ENCODE data around the gene ANKFY1.

The ANKFY1 gene

DNA sequence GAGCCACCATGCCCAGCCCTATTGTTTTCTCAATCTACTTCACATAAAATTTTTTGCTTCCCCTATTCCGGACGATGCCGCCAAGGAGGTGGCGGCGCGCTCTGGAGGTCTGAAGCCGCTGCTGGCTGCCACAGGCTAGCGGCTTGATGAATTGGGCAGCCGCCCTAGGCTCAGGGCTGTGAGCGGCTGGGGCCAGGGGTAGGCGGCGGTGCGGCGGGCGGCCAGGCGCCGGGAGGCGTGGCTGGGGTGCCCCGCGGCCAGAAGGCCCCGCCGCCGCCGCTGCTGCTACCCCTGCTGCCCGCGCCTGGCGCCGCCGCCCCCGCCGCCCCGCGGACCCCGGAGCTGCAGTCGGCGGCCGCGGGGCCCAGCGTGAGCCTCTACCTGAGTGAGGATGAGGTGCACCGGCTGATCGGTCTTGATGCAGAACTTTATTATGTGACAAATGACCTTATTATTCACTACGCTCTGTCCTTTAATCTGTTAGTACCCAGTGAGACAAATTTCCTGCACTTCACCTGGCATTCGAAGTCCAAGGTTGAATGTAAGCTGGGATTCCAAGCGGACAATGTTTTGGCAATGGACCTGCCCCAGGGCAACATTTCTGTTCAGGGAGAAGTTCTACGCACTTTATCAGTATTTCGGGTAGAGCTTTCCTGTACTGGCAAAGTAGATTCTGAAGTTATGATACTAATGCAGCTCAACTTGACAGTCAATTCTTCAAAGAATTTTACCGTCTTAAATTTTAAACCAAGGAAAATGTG lies 41.7 kb downstream of the ANKFY1 start:
- Histone ChIP-seq H3K79me2 (ENCODE audit: low read length) (no peaks in the 10 kb centered on the region), H3K27ac (ENCODE audit: low read length) (no peak overlapping the region), H3K9ac (ENCODE audit: low read length) (no peak overlapping the region), H4K20me1 (ENCODE audit: insufficient read depth, low read length) (no peaks in the 10 kb centered on the region), H3K4me1 (ENCODE audit: low read length) (no peaks in the 10 kb centered on the region), H3K9me3 (ENCODE audit: insufficient read depth, low read length) (no peaks in the 10 kb centered on the region), H2AFZ (ENCODE audit: low read depth, low read length) (no peak overlapping the region), H3K27me3 (ENCODE audit: low read depth, low read length) (no peaks in the 10 kb centered on the region), H3K36me3 (replicated peaks; ENCODE audit: low read depth, low read length) (no peaks in the 10 kb centered on the region), H3K4me2 (ENCODE audit: low read length) (no peak overlapping the region), H3K4me3 (ENCODE audit: low read length) (no peak overlapping the region)
- TF ChIP-seq CTCF (IDR thresholded peaks at IDR 0.05; ENCODE audit: low read depth, low read length) (no peak), EZH2phosphoT487 (IDR thresholded peaks at IDR 0.05; ENCODE audit: low read depth) (no peak)

DNA sequence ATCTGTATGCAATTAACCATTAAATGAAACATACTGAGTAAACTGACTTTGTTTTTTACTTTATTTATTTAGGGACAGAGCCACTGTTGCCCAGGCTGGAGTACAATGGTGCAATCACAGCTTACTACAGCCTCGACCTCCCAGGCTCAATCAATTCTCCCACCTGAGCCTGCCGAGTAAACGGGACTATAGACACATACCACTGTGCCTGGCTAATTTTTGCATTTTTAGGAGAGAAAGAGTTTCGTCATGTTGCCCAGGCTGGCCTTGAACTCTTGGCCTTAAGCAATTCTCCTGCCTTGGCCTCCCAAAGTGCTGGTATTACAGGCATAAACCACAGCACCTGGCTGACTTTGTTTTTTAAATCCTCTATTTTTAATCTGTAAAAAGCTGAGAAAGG lies 42.6 kb downstream of the ANKFY1 start:
- H3K9me3 ChIP-seq (ENCODE audit: insufficient read depth, low read length), result no peaks in the 10 kb centered on the region
- H3K79me2 ChIP-seq (ENCODE audit: low read length), result no peaks in the 10 kb centered on the region
- no peaks in the 10 kb centered on the region for H4K20me1 ChIP-seq (ENCODE audit: insufficient read depth, low read length)
- H3K27me3 ChIP-seq (ENCODE audit: low read depth, low read length), result no peaks in the 10 kb centered on the region
- TF ChIP-seq CTCF (IDR thresholded peaks at IDR 0.05; ENCODE audit: low read depth, low read length), result no peak
- H3K4me3 ChIP-seq (ENCODE audit: low read length), result no peak overlapping the region
- no peak overlapping the region for H2AFZ ChIP-seq (ENCODE audit: low read depth, low read length)
- no peak overlapping the region for H3K4me2 ChIP-seq (ENCODE audit: low read length)
- no peak overlapping the region for H3K27ac ChIP-seq (ENCODE audit: low read length)
- no peaks in the 10 kb centered on the region for H3K4me1 ChIP-seq (ENCODE audit: low read length)
- no peak overlapping the region for H3K9ac ChIP-seq (ENCODE audit: low read length)
- no peaks in the 10 kb centered on the region for H3K36me3 ChIP-seq (replicated peaks; ENCODE audit: low read depth, low read length)

DNA sequence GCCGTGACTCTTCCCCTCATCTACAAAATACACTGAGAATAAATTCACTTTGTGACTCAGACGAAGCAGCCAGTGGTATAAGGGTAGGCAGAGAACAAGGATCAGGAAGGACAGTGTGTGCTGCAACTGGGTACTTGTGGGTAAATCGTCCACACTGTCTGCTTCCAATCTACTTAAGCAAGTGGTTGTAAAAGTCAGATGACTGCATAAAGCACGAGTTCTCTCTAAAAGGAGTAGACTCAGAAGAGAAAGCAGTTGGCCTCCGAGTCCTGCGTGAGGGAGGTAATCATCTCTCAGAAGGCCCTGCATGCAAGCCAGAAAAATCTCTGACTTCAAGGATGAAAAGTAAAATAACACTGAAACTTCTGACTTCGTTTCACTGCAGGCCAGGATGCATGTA lies 43.1 kb downstream of the ANKFY1 start:
- H3K4me2 ChIP-seq (ENCODE audit: low read length), result no peak overlapping the region
- H3K36me3 ChIP-seq (replicated peaks; ENCODE audit: low read depth, low read length), result no peaks in the 10 kb centered on the region
- H3K4me3 ChIP-seq (ENCODE audit: low read length), result no peak overlapping the region
- no peaks in the 10 kb centered on the region for H3K9me3 ChIP-seq (ENCODE audit: insufficient read depth, low read length)
- no peaks in the 10 kb centered on the region for H3K27me3 ChIP-seq (ENCODE audit: low read depth, low read length)
- no peak overlapping the region for H3K27ac ChIP-seq (ENCODE audit: low read length)
- H3K4me1 ChIP-seq (ENCODE audit: low read length), result peaks cover 3% of the 10 kb centered on the region
- H2AFZ ChIP-seq (ENCODE audit: low read depth, low read length), result no peak overlapping the region
- TF ChIP-seq EZH2phosphoT487 (IDR thresholded peaks at IDR 0.05; ENCODE audit: low read depth), result no peak
- no peak for TF ChIP-seq CTCF (IDR thresholded peaks at IDR 0.05; ENCODE audit: low read depth, low read length)
- H3K79me2 ChIP-seq (ENCODE audit: low read length), result no peaks in the 10 kb centered on the region
- no peaks in the 10 kb centered on the region for H4K20me1 ChIP-seq (ENCODE audit: insufficient read depth, low read length)
- no peak overlapping the region for H3K9ac ChIP-seq (ENCODE audit: low read length)

DNA sequence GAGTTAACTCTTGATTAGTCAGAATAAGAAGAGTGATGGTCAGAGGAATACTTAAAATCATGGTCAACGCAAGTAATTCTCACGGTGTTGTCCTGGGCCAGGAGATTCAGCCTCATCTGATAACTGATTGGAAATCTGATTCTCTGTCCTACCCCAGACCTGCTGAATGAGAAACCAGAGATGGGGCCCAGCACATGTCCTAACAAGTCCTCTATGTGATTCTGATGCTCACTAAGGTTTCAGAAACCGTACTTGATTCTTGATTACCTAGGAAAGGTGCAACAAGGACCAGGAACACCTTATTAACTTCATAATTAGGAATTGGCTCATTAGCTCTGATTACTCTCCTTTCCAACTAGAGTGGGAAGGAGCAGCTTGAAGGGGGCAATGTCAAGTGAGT lies 44.5 kb downstream of the ANKFY1 start:
- TF ChIP-seq CTCF (IDR thresholded peaks at IDR 0.05; ENCODE audit: low read depth, low read length) (no peak), EZH2phosphoT487 (IDR thresholded peaks at IDR 0.05; ENCODE audit: low read depth) (no peak)
- Histone ChIP-seq H3K36me3 (replicated peaks; ENCODE audit: low read depth, low read length) (no peaks in the 10 kb centered on the region), H3K9ac (ENCODE audit: low read length) (no peak overlapping the region), H3K4me3 (ENCODE audit: low read length) (no peak overlapping the region), H3K27me3 (ENCODE audit: low read depth, low read length) (no peaks in the 10 kb centered on the region), H2AFZ (ENCODE audit: low read depth, low read length) (no peak overlapping the region), H3K4me2 (ENCODE audit: low read length) (no peak overlapping the region), H3K27ac (ENCODE audit: low read length) (no peak overlapping the region), H3K4me1 (ENCODE audit: low read length) (peaks cover 13% of the 10 kb centered on the region), H3K79me2 (ENCODE audit: low read length) (no peaks in the 10 kb centered on the region), H3K9me3 (ENCODE audit: insufficient read depth, low read length) (no peaks in the 10 kb centered on the region), H4K20me1 (ENCODE audit: insufficient read depth, low read length) (no peaks in the 10 kb centered on the region)
